Measurements from ENCODE around the gene FAM107B.

Gene FAM107B

DNA sequence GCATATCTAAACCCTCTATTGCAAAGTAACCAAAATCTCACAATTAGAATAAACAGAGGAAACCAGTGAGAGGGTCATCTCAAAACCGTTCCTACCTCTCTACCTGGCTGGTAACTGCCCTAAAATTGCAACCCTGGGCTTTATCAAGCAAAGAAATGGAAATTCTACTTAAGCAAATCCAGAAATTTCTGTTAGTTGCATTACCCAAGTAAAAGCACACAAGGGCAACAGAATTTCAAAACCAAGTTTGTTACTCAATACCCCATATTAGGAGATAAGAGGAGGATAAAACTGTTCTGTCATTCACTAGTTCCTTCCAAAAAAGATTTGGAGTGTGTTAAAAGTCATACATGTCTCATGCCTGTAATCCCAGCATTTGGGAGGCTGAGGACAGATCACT, 195.3 kb downstream of the FAM107B start:
- no peaks in the 10 kb centered on the region for H3K9me3 ChIP-seq (replicated peaks; ENCODE audit: low read length)
- no peaks in the 10 kb centered on the region for H3K4me1 ChIP-seq (ENCODE audit: control insufficient read depth, insufficient read depth, low read length)
- H3K9ac ChIP-seq (ENCODE audit: low read depth, low read length): no peak overlapping the region
- no peak overlapping the region for H3K4me2 ChIP-seq (ENCODE audit: low read length)
- H3K4me3 ChIP-seq (ENCODE audit: low read length): no peak overlapping the region
- no peaks in the 10 kb centered on the region for H3K27me3 ChIP-seq (ENCODE audit: control insufficient read depth, insufficient read depth, low read length)
- no peaks in the 10 kb centered on the region for H3K36me3 ChIP-seq (ENCODE audit: insufficient read depth, low read length)

- Histone ChIP-seq H3K4me1 (ENCODE audit: control insufficient read depth, insufficient read depth, low read length) (no peaks in the 10 kb centered on the region), H3K4me3 (ENCODE audit: low read length) (no peak overlapping the region), H3K4me2 (ENCODE audit: low read length) (no peak overlapping the region), H3K9ac (ENCODE audit: low read depth, low read length) (no peak overlapping the region), H3K27me3 (ENCODE audit: control insufficient read depth, insufficient read depth, low read length) (no peaks in the 10 kb centered on the region), H3K9me3 (replicated peaks; ENCODE audit: low read length) (no peaks in the 10 kb centered on the region), H3K36me3 (ENCODE audit: insufficient read depth, low read length) (no peaks in the 10 kb centered on the region)
Observed at GRCh38 chr10:14578060-14578952, 196.4 kb downstream of the FAM107B start.

DNA sequence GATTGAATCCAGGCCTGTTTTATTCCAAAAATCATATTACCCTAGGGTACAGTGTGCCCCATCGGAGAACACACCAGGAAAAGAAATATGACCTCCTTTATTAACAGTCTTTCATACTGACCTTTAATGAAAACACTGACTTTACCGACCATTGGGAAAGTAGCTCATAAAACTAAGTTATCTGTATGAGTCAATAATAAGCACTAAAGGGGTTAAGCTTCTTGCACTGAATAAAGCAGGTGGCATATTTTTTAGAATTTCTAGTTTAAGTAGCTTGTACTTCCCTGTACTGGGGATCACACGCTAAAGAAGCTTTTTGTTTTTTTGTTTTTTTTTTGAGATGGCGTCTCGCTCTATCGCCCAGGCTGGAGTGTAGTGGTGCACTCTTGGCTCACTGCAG, 199.8 kb downstream of the FAM107B start:
- H3K9ac ChIP-seq (ENCODE audit: low read depth, low read length): no peak overlapping the region
- H3K4me1 ChIP-seq (ENCODE audit: control insufficient read depth, insufficient read depth, low read length): no peaks in the 10 kb centered on the region
- H3K4me2 ChIP-seq (ENCODE audit: low read length): no peak overlapping the region
- H3K36me3 ChIP-seq (ENCODE audit: insufficient read depth, low read length): no peaks in the 10 kb centered on the region
- H3K9me3 ChIP-seq (replicated peaks; ENCODE audit: low read length): no peaks in the 10 kb centered on the region
- no peak overlapping the region for H3K4me3 ChIP-seq (ENCODE audit: low read length)
- no peaks in the 10 kb centered on the region for H3K27me3 ChIP-seq (ENCODE audit: control insufficient read depth, insufficient read depth, low read length)

- Histone ChIP-seq H3K4me3 (ENCODE audit: low read length) (no peak overlapping the region), H3K4me1 (ENCODE audit: control insufficient read depth, insufficient read depth, low read length) (no peaks in the 10 kb centered on the region), H3K4me2 (ENCODE audit: low read length) (no peak overlapping the region), H3K36me3 (ENCODE audit: insufficient read depth, low read length) (no peaks in the 10 kb centered on the region), H3K9me3 (replicated peaks; ENCODE audit: low read length) (no peaks in the 10 kb centered on the region), H3K9ac (ENCODE audit: low read depth, low read length) (no peak overlapping the region), H3K27me3 (ENCODE audit: control insufficient read depth, insufficient read depth, low read length) (no peaks in the 10 kb centered on the region)
Observed at GRCh38 chr10:14574291-14574690, 200.4 kb downstream of the FAM107B start.

- Histone ChIP-seq H3K36me3 (ENCODE audit: insufficient read depth, low read length) (no peaks in the 10 kb centered on the region), H3K9me3 (replicated peaks; ENCODE audit: low read length) (no peaks in the 10 kb centered on the region), H3K27me3 (ENCODE audit: control insufficient read depth, insufficient read depth, low read length) (no peaks in the 10 kb centered on the region), H3K9ac (ENCODE audit: low read depth, low read length) (no peak overlapping the region), H3K4me3 (ENCODE audit: low read length) (no peak overlapping the region), H3K4me1 (ENCODE audit: control insufficient read depth, insufficient read depth, low read length) (no peaks in the 10 kb centered on the region), H3K4me2 (ENCODE audit: low read length) (no peak overlapping the region)
Observed at GRCh38 chr10:14573666-14574261, 200.9 kb downstream of the FAM107B start.

DNA sequence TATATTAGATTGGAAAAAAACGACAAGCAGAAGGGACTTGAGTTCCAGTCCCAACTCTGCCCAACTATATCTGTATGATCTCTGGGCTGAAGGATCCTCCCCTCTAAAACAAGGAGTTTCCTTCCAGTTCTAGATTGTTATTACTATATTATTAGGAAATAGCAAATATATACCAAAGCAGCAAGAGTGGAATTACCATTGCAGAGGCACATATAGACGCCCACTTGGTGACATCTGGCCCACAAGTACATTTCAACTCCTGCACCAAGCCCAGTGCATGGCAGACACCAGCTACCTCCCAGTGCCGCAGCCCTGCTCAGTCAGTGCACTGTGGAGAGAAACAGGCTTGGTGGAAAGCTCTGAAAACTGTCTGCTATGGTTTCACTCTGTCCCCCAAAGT, 201.9 kb downstream of the FAM107B start:
- Histone ChIP-seq H3K4me3 (ENCODE audit: low read length) (no peak overlapping the region), H3K36me3 (ENCODE audit: insufficient read depth, low read length) (no peaks in the 10 kb centered on the region), H3K27me3 (ENCODE audit: control insufficient read depth, insufficient read depth, low read length) (no peaks in the 10 kb centered on the region), H3K4me1 (ENCODE audit: control insufficient read depth, insufficient read depth, low read length) (no peaks in the 10 kb centered on the region), H3K9me3 (replicated peaks; ENCODE audit: low read length) (no peaks in the 10 kb centered on the region), H3K4me2 (ENCODE audit: low read length) (no peak overlapping the region), H3K9ac (ENCODE audit: low read depth, low read length) (no peak overlapping the region)

DNA sequence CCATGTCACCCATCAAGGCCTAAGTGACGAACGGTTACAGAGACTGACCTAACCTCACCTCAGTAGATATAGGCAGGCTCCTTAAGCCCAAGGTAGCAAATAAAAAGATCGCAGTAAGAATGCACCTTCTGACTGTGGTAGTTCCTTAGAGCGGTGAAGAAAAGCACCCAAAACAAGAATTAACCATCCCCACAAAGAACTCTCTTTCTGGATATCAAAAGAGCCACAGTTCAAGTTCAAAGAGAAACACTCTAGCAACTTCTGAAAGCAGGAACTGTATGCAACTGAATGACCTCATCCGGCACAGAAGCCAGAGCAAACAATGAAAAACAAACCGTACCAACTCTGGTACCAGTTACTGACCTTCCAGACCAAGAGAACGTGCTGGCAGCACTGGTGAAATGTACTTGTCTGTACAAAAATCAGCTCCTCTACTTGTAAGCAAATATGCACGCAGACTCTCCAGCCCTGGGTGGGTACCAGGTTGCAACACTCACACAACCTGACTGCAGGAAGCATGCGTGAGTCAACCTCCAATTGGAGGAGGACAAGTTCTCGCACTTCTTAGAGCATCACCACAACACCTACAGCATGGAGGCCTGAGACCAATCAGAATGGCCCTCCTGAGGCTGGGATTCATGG, 202.7 kb downstream of the FAM107B start:
- no peak overlapping the region for H3K4me3 ChIP-seq (ENCODE audit: low read length)
- H3K27me3 ChIP-seq (ENCODE audit: control insufficient read depth, insufficient read depth, low read length): no peaks in the 10 kb centered on the region
- no peak overlapping the region for H3K4me2 ChIP-seq (ENCODE audit: low read length)
- H3K36me3 ChIP-seq (ENCODE audit: insufficient read depth, low read length): no peaks in the 10 kb centered on the region
- no peak overlapping the region for H3K9ac ChIP-seq (ENCODE audit: low read depth, low read length)
- H3K9me3 ChIP-seq (replicated peaks; ENCODE audit: low read length): no peaks in the 10 kb centered on the region
- H3K4me1 ChIP-seq (ENCODE audit: control insufficient read depth, insufficient read depth, low read length): no peaks in the 10 kb centered on the region

- Histone ChIP-seq H3K27me3 (ENCODE audit: control insufficient read depth, insufficient read depth, low read length) (no peaks in the 10 kb centered on the region), H3K4me1 (ENCODE audit: control insufficient read depth, insufficient read depth, low read length) (no peaks in the 10 kb centered on the region), H3K36me3 (ENCODE audit: insufficient read depth, low read length) (no peaks in the 10 kb centered on the region), H3K4me2 (ENCODE audit: low read length) (no peak overlapping the region), H3K9ac (ENCODE audit: low read depth, low read length) (no peak overlapping the region), H3K9me3 (replicated peaks; ENCODE audit: low read length) (no peaks in the 10 kb centered on the region), H3K4me3 (ENCODE audit: low read length) (no peak overlapping the region)
Observed at GRCh38 chr10:14570800-14571199, 203.9 kb downstream of the FAM107B start.

GRCh38 chr10:14569274-14570060, 205.2 kb downstream of the FAM107B start:
- Histone ChIP-seq H3K9me3 (replicated peaks; ENCODE audit: low read length) (no peaks in the 10 kb centered on the region), H3K36me3 (ENCODE audit: insufficient read depth, low read length) (no peaks in the 10 kb centered on the region), H3K4me2 (ENCODE audit: low read length) (no peak overlapping the region), H3K9ac (ENCODE audit: low read depth, low read length) (no peak overlapping the region), H3K4me1 (ENCODE audit: control insufficient read depth, insufficient read depth, low read length) (no peaks in the 10 kb centered on the region), H3K4me3 (ENCODE audit: low read length) (no peak overlapping the region), H3K27me3 (ENCODE audit: control insufficient read depth, insufficient read depth, low read length) (no peaks in the 10 kb centered on the region)

- Histone ChIP-seq H3K36me3 (ENCODE audit: insufficient read depth, low read length) (no peaks in the 10 kb centered on the region), H3K4me3 (ENCODE audit: low read length) (no peak overlapping the region), H3K4me1 (ENCODE audit: control insufficient read depth, insufficient read depth, low read length) (no peaks in the 10 kb centered on the region), H3K27me3 (ENCODE audit: control insufficient read depth, insufficient read depth, low read length) (no peaks in the 10 kb centered on the region), H3K4me2 (ENCODE audit: low read length) (no peak overlapping the region), H3K9ac (ENCODE audit: low read depth, low read length) (no peak overlapping the region), H3K9me3 (replicated peaks; ENCODE audit: low read length) (no peaks in the 10 kb centered on the region)
Observed at GRCh38 chr10:14567421-14567820, 207.3 kb downstream of the FAM107B start.

GRCh38 chr10:14566498-14566897, 208.2 kb downstream of the FAM107B start:
- Histone ChIP-seq H3K9ac (ENCODE audit: low read depth, low read length) (no peak overlapping the region), H3K36me3 (ENCODE audit: insufficient read depth, low read length) (no peaks in the 10 kb centered on the region), H3K4me1 (ENCODE audit: control insufficient read depth, insufficient read depth, low read length) (no peaks in the 10 kb centered on the region), H3K9me3 (replicated peaks; ENCODE audit: low read length) (no peaks in the 10 kb centered on the region), H3K4me3 (ENCODE audit: low read length) (no peak overlapping the region), H3K27me3 (ENCODE audit: control insufficient read depth, insufficient read depth, low read length) (no peaks in the 10 kb centered on the region), H3K4me2 (ENCODE audit: low read length) (no peak overlapping the region)
